Muscle layer of duodenum (tissue), 2 donors: Measurements from ENCODE around the gene TRPC1.

Experiments used
- H3K27ac ChIP-seq: one replicate; pipeline ENCODE4 v1.7.0; 2013; ENCODE audit warnings: mild to moderate bottlenecking, low read length
- H3K27me3 ChIP-seq: one replicate; pipeline ENCODE4 v1.7.0; 2013; ENCODE audit warnings: low read depth, mild to moderate bottlenecking, control low read depth, low read length
- H3K36me3 ChIP-seq, 2 donors: one replicate each; pipeline ENCODE4 v1.7.0; 2013; ENCODE audit warnings: low read length in 2 of 2, control low read depth in 1 of 2, mild to moderate bottlenecking in 1 of 2; ENCODE audit not compliant: insufficient read depth in 2 of 2, control insufficient read depth in 1 of 2
- H3K4me1 ChIP-seq, 2 donors: one replicate each; pipeline ENCODE4 v1.7.0; 2013; ENCODE audit warnings: low read length in 2 of 2, mild to moderate bottlenecking in 2 of 2, control low read depth in 1 of 2, moderate library complexity in 1 of 2; ENCODE audit not compliant: insufficient read depth in 2 of 2, control insufficient read depth in 1 of 2
- H3K4me3 ChIP-seq, 2 donors: one replicate each; pipeline ENCODE4 v1.7.0; 2013; ENCODE audit warnings: low read length in 2 of 2, low read depth in 1 of 2, mild to moderate bottlenecking in 1 of 2
- H3K9me3 ChIP-seq, 2 donors: one replicate each; pipeline ENCODE4 v1.7.0; 2013; ENCODE audit warnings: low read length in 2 of 2, control low read depth in 1 of 2, mild to moderate bottlenecking in 1 of 2; ENCODE audit not compliant: control insufficient read depth in 1 of 2
- donor health status: healthy.

TRPC1 gene

DNA sequence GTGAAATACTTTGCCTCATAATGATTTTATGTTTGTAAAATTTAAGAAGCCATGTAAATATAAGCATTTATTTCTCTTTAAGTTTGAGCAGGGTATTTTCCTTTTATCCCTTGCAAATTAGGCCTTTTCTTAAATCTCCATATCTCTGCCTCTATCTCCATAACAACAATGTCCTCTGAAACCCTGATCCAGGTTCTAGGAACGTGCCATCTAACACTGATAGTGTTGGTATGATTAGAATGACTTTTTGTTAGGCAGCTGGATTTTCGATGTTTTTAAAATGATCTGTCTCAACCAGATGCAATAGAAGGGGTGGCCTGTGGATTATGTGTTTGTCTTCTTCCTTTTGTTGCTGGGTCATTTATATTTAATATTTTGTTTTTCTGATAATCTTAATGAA lies 77.9 kb downstream of the TRPC1 start:
- Histone ChIP-seq H3K4me1 (no peaks in the 10 kb centered on the region), H3K27me3 (no peaks in the 10 kb centered on the region), H3K36me3 (peaks cover 0 to 13% of the 10 kb centered on the region in 2 donors), H3K9me3 (no peaks in the 10 kb centered on the region), H3K4me3 (no peak overlapping the region), H3K27ac (no peak overlapping the region)

DNA sequence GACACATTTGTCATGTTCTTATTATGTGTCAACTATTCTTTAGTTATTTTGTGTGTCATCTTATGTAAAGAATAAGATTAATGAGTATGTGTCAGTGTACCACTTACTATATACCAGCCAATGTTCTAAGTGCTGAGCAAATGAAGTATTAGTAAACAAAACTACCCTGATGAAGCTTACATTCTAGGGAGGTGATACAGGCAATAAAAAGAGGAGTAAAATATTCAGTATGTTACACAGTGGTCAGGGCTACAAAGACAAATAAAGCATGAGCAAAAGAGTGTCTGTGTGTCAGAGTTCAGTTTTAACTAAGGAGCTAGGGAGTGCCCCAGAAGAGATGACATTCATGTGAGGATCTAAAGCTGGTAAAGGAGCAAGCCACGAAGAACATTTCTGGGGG lies 79.1 kb downstream of the TRPC1 start:
- Histone ChIP-seq H3K36me3 (peaks cover 0 to 13% of the 10 kb centered on the region in 2 donors), H3K27ac (no peak overlapping the region), H3K4me1 (no peaks in the 10 kb centered on the region), H3K4me3 (no peak overlapping the region), H3K9me3 (no peaks in the 10 kb centered on the region), H3K27me3 (no peaks in the 10 kb centered on the region)

DNA sequence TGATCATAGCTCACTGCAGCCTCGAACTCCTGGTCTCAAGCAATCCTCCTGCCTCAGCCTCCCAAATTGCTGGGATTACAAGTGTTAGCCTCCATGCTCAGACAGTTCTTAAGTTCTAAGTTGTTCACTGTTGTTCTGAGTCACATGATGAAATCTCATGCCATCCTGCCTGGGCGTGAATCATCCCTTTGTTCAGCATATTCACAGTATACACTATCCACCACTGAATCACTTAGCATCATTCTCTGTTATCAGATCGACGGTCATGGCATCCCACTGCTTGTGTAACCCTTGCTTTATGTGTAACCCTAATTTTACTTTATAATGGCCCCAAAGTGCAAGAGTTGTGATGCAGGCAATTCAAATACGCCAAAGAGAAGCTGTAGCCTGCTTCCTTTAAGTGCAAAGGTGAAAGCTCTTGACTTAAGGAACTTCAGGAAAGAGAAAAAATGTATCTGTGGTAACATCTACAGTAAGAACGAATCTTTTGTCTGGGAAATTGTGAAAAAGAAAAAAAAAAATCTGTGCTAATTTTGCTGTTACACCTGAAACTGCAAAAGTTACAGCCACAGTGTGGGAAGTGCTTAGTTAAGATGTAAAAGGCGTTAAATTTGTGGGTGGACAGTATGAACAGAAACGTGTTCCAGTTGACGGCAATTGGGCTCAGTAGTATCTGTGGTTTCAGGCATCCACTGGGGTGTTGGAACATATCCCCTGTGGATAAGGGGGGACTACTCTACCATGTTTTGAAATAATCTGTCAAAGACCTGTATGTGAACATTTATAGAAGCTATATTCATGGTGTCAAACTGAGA lies 84.5 kb downstream of the TRPC1 start:
- no peaks in the 10 kb centered on the region for H3K4me1 ChIP-seq
- H3K27me3 ChIP-seq: no peaks in the 10 kb centered on the region
- H3K9me3 ChIP-seq: no peaks in the 10 kb centered on the region
- peaks cover 0 to 6% of the 10 kb centered on the region in 2 donors for H3K36me3 ChIP-seq
- H3K4me3 ChIP-seq: no peak overlapping the region
- H3K27ac ChIP-seq: no peak overlapping the region

DNA sequence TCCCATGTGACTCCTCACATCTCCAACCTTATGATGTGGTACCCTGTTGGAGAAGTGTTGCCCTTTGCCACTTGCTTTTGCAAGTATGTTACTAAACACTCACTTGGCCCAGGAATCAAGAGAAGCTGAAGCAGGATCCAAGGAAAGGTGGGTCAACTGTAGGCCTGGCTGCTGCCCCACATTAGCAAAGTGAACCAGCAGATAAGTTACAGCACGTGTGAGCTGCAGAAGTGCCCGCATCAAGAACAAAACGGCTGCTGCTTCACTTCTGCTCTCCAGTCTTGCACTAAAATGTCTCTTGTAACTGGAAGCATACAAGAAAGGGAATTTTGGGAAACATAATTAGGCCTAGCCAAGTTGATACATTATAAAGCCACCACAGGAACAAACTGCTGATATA lies 85.4 kb downstream of the TRPC1 start:
- no peak overlapping the region for H3K4me3 ChIP-seq
- H3K36me3 ChIP-seq: peaks cover 0 to 6% of the 10 kb centered on the region in 2 donors
- H3K27ac ChIP-seq: no peak overlapping the region

DNA sequence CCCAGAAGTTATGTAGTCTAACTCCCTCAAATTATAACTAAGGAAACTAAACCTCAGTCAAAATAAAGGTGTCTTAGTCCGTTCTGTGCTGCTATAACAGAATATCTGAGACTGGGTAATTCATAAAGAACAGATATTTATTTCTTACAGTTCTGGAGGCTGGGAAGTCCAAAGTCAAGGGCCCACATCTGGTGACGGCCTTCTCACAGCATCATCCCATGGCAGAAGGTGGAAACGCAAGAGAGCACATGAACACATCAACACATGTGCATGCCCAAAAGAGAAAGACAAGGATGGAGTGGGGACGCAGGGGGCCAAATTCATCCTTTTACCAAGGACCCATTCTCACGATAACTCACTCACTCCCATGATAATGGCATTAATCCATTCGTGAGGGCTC lies 92.0 kb downstream of the TRPC1 start:
- no peaks in the 10 kb centered on the region for H3K36me3 ChIP-seq
- H3K9me3 ChIP-seq: no peaks in the 10 kb centered on the region
- no peaks in the 10 kb centered on the region for H3K4me1 ChIP-seq
- H3K27ac ChIP-seq: no peak overlapping the region
- no peak overlapping the region for H3K4me3 ChIP-seq
- H3K27me3 ChIP-seq: no peaks in the 10 kb centered on the region

More for the DNA sequence above, 85.4 kb downstream of the TRPC1 start:
- Histone ChIP-seq H3K4me1 (no peaks in the 10 kb centered on the region), H3K9me3 (no peaks in the 10 kb centered on the region), H3K27me3 (no peaks in the 10 kb centered on the region)

DNA sequence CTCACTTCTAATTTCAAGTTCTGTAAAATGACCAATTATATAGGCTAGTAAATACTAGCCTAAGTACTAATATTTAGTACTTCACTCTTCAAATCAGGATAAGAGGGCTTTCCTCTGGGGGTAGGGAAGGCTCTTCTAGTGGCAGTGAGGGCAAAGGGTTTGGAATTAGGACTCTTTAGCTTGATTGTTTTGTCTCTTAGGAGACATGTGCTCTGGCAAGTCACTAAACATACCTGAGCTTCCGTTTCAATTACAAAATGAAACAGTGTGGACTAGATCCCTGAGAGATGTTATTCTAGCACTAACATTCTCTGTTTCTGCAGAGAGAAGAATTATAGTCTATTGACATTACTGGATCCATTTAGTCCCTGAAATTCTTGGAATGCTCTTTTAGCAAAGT lies 93.5 kb downstream of the TRPC1 start:
- H3K27ac ChIP-seq: no peak overlapping the region
- no peaks in the 10 kb centered on the region for H3K4me1 ChIP-seq
- no peaks in the 10 kb centered on the region for H3K9me3 ChIP-seq
- no peak overlapping the region for H3K4me3 ChIP-seq
- no peaks in the 10 kb centered on the region for H3K27me3 ChIP-seq
- no peaks in the 10 kb centered on the region for H3K36me3 ChIP-seq

DNA sequence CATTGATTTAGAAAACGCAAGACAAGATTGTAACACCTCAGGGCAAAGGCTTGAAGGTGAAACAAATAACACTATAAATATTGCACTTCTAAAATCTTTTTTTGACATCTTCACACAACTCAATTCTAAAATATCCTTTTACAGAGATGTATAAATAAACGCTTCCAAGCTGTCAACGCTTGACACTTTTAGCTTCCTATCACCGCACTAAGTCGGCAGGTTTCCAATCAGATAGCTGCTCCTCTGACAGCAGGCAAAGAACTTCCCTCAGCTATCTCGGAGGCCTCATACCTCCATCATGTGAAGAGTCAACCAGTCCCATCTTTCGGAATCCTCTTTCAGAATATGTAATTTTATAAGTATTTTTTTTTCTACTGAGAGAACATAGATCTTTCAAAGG lies 94.1 kb downstream of the TRPC1 start:
- H3K27me3 ChIP-seq: no peaks in the 10 kb centered on the region
- H3K36me3 ChIP-seq: no peaks in the 10 kb centered on the region
- no peak overlapping the region for H3K4me3 ChIP-seq
- no peak overlapping the region for H3K27ac ChIP-seq
- H3K4me1 ChIP-seq: no peaks in the 10 kb centered on the region
- H3K9me3 ChIP-seq: no peaks in the 10 kb centered on the region

DNA sequence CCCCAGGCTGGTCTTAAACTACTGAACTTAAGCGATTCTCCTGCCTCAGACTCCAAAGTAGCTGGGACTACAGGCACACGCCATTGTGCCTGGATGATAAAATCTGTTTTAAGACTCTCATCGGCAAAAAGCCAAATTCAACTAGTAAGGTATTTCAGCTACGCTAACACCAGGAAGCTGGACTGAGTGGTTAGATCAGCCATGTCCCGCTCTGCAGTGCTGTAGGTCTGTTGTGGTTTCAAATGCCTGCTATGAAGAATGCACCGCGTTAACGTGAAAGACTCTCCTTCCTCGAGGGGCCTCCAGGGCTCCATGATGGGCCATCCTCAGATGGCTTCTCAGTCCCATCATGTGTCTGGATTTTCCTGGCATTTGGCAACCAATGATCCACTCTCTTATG lies 94.8 kb downstream of the TRPC1 start:
- Histone ChIP-seq H3K27me3 (no peaks in the 10 kb centered on the region), H3K4me3 (no peak overlapping the region), H3K4me1 (no peaks in the 10 kb centered on the region), H3K27ac (no peak overlapping the region), H3K36me3 (no peaks in the 10 kb centered on the region), H3K9me3 (no peaks in the 10 kb centered on the region)

DNA sequence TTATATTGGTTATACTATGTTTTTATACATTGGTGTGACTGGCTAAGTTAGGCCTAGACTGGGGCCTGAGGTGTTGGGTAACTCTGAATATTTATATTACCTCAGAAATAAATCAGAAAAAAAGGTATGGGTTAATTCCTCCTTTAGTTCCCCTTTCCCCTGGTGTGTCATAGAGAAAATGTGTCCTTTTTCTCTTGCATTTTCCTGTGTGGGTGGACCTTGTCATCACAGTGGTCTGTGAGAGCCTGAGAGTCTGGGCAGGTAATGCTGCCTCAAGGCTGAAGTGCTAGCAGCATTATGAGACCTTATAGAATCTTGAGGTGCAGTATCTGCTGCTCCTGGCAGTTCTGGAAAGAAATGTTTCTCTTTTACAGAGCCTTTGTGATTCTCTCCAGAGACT lies 95.3 kb downstream of the TRPC1 start:
- H3K36me3 ChIP-seq: no peaks in the 10 kb centered on the region
- no peaks in the 10 kb centered on the region for H3K27me3 ChIP-seq
- no peak overlapping the region for H3K27ac ChIP-seq
- H3K9me3 ChIP-seq: no peaks in the 10 kb centered on the region
- H3K4me1 ChIP-seq: no peaks in the 10 kb centered on the region
- no peak overlapping the region for H3K4me3 ChIP-seq

DNA sequence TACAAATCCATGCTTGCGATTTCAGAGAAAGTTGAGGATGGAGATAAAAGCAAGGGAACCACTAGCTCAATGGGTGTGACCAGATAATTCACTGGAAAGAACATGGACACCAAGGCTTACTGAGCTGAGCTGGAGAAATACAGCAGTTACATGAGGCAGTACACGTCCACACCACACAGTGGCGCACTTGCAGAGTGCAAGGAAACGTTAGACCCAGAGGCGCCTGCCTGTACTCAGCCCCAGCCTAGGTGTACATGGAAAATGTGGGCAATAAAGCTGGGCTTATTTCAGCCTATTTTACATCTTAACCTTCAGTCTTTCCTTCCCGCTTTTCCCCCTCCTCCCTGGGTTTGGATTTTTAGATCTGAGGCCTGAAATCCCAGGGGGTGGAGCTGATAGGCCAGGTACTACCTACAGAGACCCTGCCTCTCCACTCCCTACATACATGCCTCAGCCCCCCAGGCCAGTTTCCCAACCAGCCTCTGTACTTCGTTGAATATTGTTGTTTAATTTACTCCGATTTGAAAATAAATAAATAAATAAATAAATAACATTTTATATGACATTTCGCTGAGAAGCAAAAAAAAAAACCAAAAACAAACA lies 105.0 kb downstream of the TRPC1 start:
- Histone ChIP-seq H3K27ac (no peak overlapping the region), H3K27me3 (no peaks in the 10 kb centered on the region), H3K36me3 (no peaks in the 10 kb centered on the region), H3K9me3 (no peaks in the 10 kb centered on the region), H3K4me3 (no peak overlapping the region), H3K4me1 (no peaks in the 10 kb centered on the region)

DNA sequence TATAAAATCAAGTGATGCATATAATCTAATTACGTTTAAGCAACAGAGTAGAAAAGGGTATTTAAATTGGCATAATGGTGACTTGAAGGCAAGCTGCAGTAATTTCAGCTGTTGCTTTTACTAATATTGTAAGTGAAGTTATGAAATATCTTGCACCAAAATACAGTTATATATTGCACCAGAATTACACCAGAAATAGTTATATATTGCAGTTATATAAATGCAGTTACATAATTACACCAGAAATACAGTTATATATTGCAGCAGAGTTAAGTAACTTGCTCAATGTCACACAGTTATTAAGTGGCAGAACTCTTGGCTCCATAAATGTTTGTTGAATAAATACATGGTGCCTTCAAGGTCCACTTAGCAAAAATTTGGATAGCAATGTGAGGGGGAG lies 113.7 kb downstream of the TRPC1 start:
- no peaks in the 10 kb centered on the region for H3K9me3 ChIP-seq
- H3K4me1 ChIP-seq: no peaks in the 10 kb centered on the region
- no peak overlapping the region for H3K4me3 ChIP-seq
- H3K36me3 ChIP-seq: no peaks in the 10 kb centered on the region
- no peak overlapping the region for H3K27ac ChIP-seq
- no peaks in the 10 kb centered on the region for H3K27me3 ChIP-seq

DNA sequence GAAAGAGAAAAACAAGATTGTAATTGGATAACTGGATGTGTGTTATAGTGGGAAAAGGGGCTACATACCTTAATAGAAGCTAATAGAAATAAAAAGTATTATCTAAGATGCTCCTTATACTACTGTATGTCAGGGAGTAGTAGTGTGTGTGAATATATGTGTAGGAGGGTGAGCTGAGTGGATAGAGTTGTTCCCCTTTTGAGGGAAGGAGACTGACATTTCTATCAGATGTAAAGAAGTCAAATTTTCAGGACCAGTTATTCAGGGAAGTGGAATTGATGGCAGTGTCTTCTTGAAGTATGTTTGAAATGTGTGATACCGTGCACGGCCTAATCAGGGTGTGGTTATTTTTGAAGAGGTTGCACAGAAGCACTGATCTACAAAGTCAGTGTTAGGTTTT lies 116.0 kb downstream of the TRPC1 start:
- Histone ChIP-seq H3K36me3 (no peaks in the 10 kb centered on the region), H3K4me1 (no peaks in the 10 kb centered on the region), H3K9me3 (no peaks in the 10 kb centered on the region), H3K27ac (no peak overlapping the region), H3K4me3 (no peak overlapping the region), H3K27me3 (no peaks in the 10 kb centered on the region)
